Trophoblast cell (in vitro differentiated cells and primary cell): ENCODE measurements around the gene ZW10.

Source experiments
- DNase-seq, 2 donors: peaks; one replicate each; pipeline ENCODE4 v3.0.0-alpha.2; 2016
- H2AFZ ChIP-seq: 2 replicates; pipeline ENCODE4 v1.6.1; 2013; ENCODE audit warnings: low read length, moderate library complexity, mild to moderate bottlenecking; ENCODE audit not compliant: insufficient read depth, poor library complexity
- H2AK5ac ChIP-seq: 2 replicates; pipeline ENCODE4 v1.6.1; 2013; ENCODE audit warnings: mild to moderate bottlenecking, low read length
- H2BK120ac ChIP-seq: 2 replicates; pipeline ENCODE4 v1.6.1; 2013; ENCODE audit warnings: low read length, mild to moderate bottlenecking, moderate library complexity; ENCODE audit not compliant: insufficient read depth, poor library complexity
- H2BK12ac ChIP-seq: 2 replicates; pipeline ENCODE4 v1.6.1; 2013; ENCODE audit warnings: mild to moderate bottlenecking, low read length, moderate library complexity
- H2BK5ac ChIP-seq: 2 replicates; pipeline ENCODE4 v1.6.1; 2013; ENCODE audit warnings: low read length, low read depth, moderate library complexity, mild to moderate bottlenecking; ENCODE audit not compliant: poor library complexity
- H3K14ac ChIP-seq: 2 replicates; pipeline ENCODE4 v1.6.1; 2013; ENCODE audit warnings: mild to moderate bottlenecking, low read length
- H3K18ac ChIP-seq: 2 replicates; pipeline ENCODE4 v1.6.1; 2013; ENCODE audit warnings: mild to moderate bottlenecking, low read length
- H3K23ac ChIP-seq: 2 replicates; pipeline ENCODE4 v1.6.1; 2013; ENCODE audit warnings: low read length
- H3K27ac ChIP-seq: 2 replicates; pipeline ENCODE4 v1.5.1; 2013; ENCODE audit warnings: low read depth, mild to moderate bottlenecking, inconsistent platforms, low read length, moderate library complexity
- H3K27me3 ChIP-seq: 2 replicates; pipeline ENCODE4 v1.6.1; 2013; ENCODE audit warnings: inconsistent platforms, mild to moderate bottlenecking, low read length, moderate library complexity; ENCODE audit not compliant: insufficient read depth
- H3K36me3 ChIP-seq, 2 experiments: 1 replicate in 1 of 2; 2 replicates in 1 of 2; pipeline ENCODE4 v1.6.1; 2013; ENCODE audit warnings: low read length in 2 of 2, mild to moderate bottlenecking in 2 of 2, moderate library complexity in 1 of 2; ENCODE audit not compliant: insufficient read depth in 2 of 2, control insufficient read depth in 1 of 2
- H3K4ac ChIP-seq: 2 replicates; pipeline ENCODE4 v1.6.1; 2013; ENCODE audit warnings: low read depth, mild to moderate bottlenecking, low read length, moderate library complexity
- H3K4me1 ChIP-seq, 2 experiments: 1 replicate in 1 of 2; 2 replicates in 1 of 2; pipeline ENCODE4 v1.6.1; 2013; ENCODE audit warnings: low read length in 2 of 2, mild to moderate bottlenecking in 2 of 2, moderate library complexity in 1 of 2; ENCODE audit not compliant: insufficient read depth in 2 of 2, control insufficient read depth in 1 of 2
- H3K4me2 ChIP-seq: 2 replicates; pipeline ENCODE4 v1.6.1; 2013; ENCODE audit warnings: inconsistent platforms, mild to moderate bottlenecking, low read length, moderate library complexity
- H3K4me3 ChIP-seq: 2 replicates; pipeline ENCODE4 v1.5.1; 2013; ENCODE audit warnings: mild to moderate bottlenecking, low read depth, low read length, inconsistent platforms
- H3K79me1 ChIP-seq: one replicate; pipeline ENCODE4 v1.6.1; 2013; ENCODE audit warnings: low read length
- H3K79me2 ChIP-seq: 2 replicates; pipeline ENCODE4 v1.6.1; 2013; ENCODE audit warnings: low read length, mild to moderate bottlenecking; ENCODE audit not compliant: control insufficient read depth, insufficient read depth, poor library complexity
- H3K9ac ChIP-seq: 2 replicates; pipeline ENCODE4 v1.6.1; 2013; ENCODE audit warnings: mild to moderate bottlenecking, low read length
- H3K9me3 ChIP-seq: 2 replicates; pipeline ENCODE4 v1.6.1; 2013; ENCODE audit warnings: low read depth, mild to moderate bottlenecking, control low read depth, inconsistent platforms, low read length; ENCODE audit not compliant: insufficient read depth
- H4K12ac ChIP-seq: 2 replicates; pipeline ENCODE4 v1.6.1; 2013; ENCODE audit warnings: low read depth, mild to moderate bottlenecking, low read length, moderate library complexity
- H4K8ac ChIP-seq: 2 replicates; pipeline ENCODE4 v1.6.1; 2013; ENCODE audit warnings: low read depth, mild to moderate bottlenecking, low read length, moderate library complexity
- H4K91ac ChIP-seq: one replicate; pipeline ENCODE4 v1.6.1; 2013; ENCODE audit warnings: low read depth, mild to moderate bottlenecking, low read length, moderate library complexity
- WGBS: extraction: QIAGEN DNeasy Blood & Tissue Kit; methylation state at CpG from one replicate; pipeline ENCODE4 v1.1.7; 2013; ENCODE audit warnings: missing lambda C conversion rate; ENCODE audit not compliant: insufficient read length, insufficient coverage; ENCODE audit errors: extremely low coverage; 5-methylcytosine and 5-hydroxymethylcytosine counted together

The ZW10 gene

DNA sequence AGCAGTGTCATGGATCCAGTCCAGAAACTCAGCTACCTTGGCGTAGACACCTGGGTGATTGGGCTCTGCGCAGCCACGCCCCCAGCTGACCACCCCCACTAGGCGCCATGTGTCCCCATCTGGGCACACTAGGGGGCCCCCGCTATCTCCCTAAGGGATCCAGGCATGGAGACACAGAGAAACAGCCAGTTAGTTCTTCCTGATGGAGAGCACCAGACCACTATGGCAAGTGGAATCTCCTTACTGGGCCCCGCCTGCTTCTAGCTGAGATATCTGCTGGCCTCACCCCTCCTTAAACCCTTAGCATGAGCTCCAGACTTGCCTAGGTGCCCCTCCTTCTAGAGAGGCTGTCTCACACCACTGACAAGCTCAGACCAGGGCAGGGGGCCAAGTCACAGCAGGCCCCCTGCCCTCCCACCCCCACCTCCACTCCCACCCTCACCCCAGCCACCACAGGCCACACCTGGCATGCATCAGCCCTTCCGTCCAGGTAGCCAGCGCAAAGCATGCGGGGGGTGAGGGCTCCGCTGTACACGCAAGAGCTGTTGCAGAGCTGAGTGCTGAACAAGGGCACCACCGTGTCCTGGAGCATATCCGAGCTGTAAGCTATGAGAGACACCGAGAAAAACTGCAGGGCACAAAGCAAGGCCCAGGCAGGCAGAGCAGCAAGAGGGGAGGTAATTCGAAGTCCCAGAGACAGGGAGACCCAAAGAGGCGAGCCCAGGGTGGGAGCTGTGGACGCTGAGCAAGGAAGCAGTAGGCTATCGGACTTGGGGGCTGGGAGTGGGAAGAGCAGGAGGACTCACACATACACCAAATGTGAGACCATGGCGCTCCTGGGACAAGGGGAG, 83.5 kb downstream of the ZW10 start:
- H3K27ac ChIP-seq, result no peak overlapping the region
- no CpG with 5 or more reads among the region's 19 CpGs for WGBS
- DNase-seq, result no peak

DNA sequence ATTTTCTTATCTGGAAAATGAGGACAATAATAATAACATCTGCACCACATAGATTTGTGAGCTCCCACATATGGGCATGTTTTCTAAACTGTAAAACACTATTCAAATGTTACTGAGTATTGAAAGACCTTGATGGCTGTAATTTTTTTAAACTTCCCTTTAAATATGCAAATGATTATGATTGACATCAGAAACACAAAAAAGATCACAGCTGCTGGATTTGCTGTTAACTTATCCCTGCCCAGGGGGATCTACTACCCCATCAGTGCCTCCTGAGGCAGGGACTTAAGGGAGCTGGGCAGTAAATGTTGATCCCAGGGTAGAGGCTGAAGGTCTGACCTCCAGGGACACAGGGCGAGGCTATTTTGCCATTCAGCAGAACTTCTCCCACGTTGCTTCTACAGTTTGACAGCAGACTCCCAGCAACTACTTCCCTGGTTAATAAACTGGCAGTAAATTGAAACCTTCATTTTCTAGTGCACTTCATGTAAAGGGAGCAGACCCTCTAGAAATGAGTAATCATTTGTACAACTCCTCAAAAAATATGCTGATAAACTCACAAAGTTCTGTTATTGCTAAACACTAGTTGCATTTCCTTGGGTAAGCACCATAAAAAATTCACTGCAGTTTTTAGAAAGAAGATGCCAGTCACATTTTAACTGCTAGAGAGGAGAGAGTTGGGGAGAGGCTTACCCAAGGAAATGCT, 87.7 kb downstream of the ZW10 start:
- Histone ChIP-seq H2AK5ac (no peak overlapping the region), H3K79me2 (peaks cover 2% of the 10 kb centered on the region), H3K4me1 (peaks cover 7 to 9% of the 10 kb centered on the region in 2 experiments), H3K79me1 (no peaks in the 10 kb centered on the region), H3K27ac (no peak overlapping the region), H2BK5ac (no peak overlapping the region), H3K4ac (no peak overlapping the region), H4K12ac (no peak overlapping the region), H3K18ac (no peak overlapping the region), H4K8ac (no peak overlapping the region), H2BK12ac (no peak overlapping the region), H3K36me3 (no peaks in the 10 kb centered on the region), H3K27me3 (no peaks in the 10 kb centered on the region), H2BK120ac (no peak overlapping the region), H3K4me2 (no peak overlapping the region), H3K23ac (no peak overlapping the region), H3K14ac (no peak overlapping the region), H2AFZ (no peak overlapping the region), H3K9ac (no peak overlapping the region), H3K4me3 (no peak overlapping the region), H3K9me3 (no peaks in the 10 kb centered on the region), H4K91ac (no peak overlapping the region)
- WGBS, result no CpG with 5 or more reads among the region's 2 CpGs
- no peak for DNase-seq

More for the DNA sequence above, 83.5 kb downstream of the ZW10 start:
- H3K4ac ChIP-seq, result no peak overlapping the region
- H3K9me3 ChIP-seq, result peaks cover 2% of the 10 kb centered on the region
- no peak overlapping the region for H3K18ac ChIP-seq
- H3K36me3 ChIP-seq, result no peaks in the 10 kb centered on the region
- no peak overlapping the region for H3K9ac ChIP-seq
- no peaks in the 10 kb centered on the region for H3K79me1 ChIP-seq
- H3K14ac ChIP-seq, result peak overlapping the region; percentile 19
- no peak overlapping the region for H3K4me2 ChIP-seq
- H3K79me2 ChIP-seq, result no peaks in the 10 kb centered on the region
- H2AFZ ChIP-seq, result no peak overlapping the region
- no peak overlapping the region for H2BK120ac ChIP-seq
- H4K8ac ChIP-seq, result no peak overlapping the region
- no peaks in the 10 kb centered on the region for H3K27me3 ChIP-seq
- H4K91ac ChIP-seq, result no peak overlapping the region
- peaks cover 6 to 8% of the 10 kb centered on the region in 2 experiments for H3K4me1 ChIP-seq
- H3K23ac ChIP-seq, result no peak overlapping the region
- no peak overlapping the region for H2AK5ac ChIP-seq
- no peak overlapping the region for H4K12ac ChIP-seq
- H2BK12ac ChIP-seq, result peak overlapping the region; percentile 42
- peak overlapping the region; percentile 25 for H3K4me3 ChIP-seq
- H2BK5ac ChIP-seq, result no peak overlapping the region

DNA sequence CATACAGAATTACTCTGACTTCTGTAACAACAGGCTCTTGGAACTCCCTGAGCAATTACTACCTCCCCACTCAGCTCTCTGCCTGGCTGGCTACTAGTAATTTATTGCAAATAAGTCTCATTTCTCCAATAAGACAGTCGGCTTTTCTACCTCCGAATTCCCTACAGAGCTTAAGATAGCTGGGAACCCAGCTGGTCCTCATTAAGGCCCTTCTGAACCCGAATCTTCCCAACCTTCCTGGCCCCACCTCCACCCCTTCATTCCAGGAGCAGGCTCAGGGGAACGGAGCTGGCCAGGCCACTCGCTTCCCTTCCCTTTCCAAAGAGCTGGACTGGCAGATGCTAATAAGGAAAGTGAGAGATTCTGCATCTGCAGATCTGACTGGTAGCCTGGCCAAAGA, 89.0 kb downstream of the ZW10 start:
- no peak overlapping the region for H2BK120ac ChIP-seq
- no peak overlapping the region for H3K4ac ChIP-seq
- no peak overlapping the region for H3K23ac ChIP-seq
- no CpG with 5 or more reads among the region's 5 CpGs for WGBS
- H3K4me2 ChIP-seq, result no peak overlapping the region
- H2AK5ac ChIP-seq, result no peak overlapping the region
- H2BK5ac ChIP-seq, result no peak overlapping the region
- no peak overlapping the region for H4K91ac ChIP-seq
- no peak overlapping the region for H3K9ac ChIP-seq
- no peak overlapping the region for H3K4me3 ChIP-seq
- no peak for DNase-seq
- H4K8ac ChIP-seq, result no peak overlapping the region
- H4K12ac ChIP-seq, result no peak overlapping the region
- H3K27ac ChIP-seq, result no peak overlapping the region
- no peaks in the 10 kb centered on the region for H3K9me3 ChIP-seq
- no peak overlapping the region for H2BK12ac ChIP-seq
- H3K27me3 ChIP-seq, result no peaks in the 10 kb centered on the region
- no peaks in the 10 kb centered on the region for H3K36me3 ChIP-seq
- H3K4me1 ChIP-seq, result peaks cover 3% of the 10 kb centered on the region in 2 experiments
- no peak overlapping the region for H3K18ac ChIP-seq
- H2AFZ ChIP-seq, result no peak overlapping the region
- H3K79me2 ChIP-seq, result peaks cover 2% of the 10 kb centered on the region
- H3K14ac ChIP-seq, result no peak overlapping the region
- H3K79me1 ChIP-seq, result no peaks in the 10 kb centered on the region

- H4K8ac ChIP-seq, result no peak overlapping the region
- no peak overlapping the region for H2BK120ac ChIP-seq
- no peak overlapping the region for H2BK5ac ChIP-seq
- H3K23ac ChIP-seq, result no peak overlapping the region
- no peaks in the 10 kb centered on the region for H3K9me3 ChIP-seq
- no peak overlapping the region for H2AK5ac ChIP-seq
- H3K79me1 ChIP-seq, result no peaks in the 10 kb centered on the region
- H3K27me3 ChIP-seq, result no peaks in the 10 kb centered on the region
- no peak overlapping the region for H3K27ac ChIP-seq
- H4K91ac ChIP-seq, result no peak overlapping the region
- H3K18ac ChIP-seq, result no peak overlapping the region
- no CpG with 5 or more reads among the region's 6 CpGs for WGBS
- no peak overlapping the region for H2AFZ ChIP-seq
- no peak for DNase-seq
- no peak overlapping the region for H3K14ac ChIP-seq
- H3K4me3 ChIP-seq, result no peak overlapping the region
- H3K4me2 ChIP-seq, result no peak overlapping the region
- H2BK12ac ChIP-seq, result no peak overlapping the region
- H4K12ac ChIP-seq, result no peak overlapping the region
- no peak overlapping the region for H3K4ac ChIP-seq
- H3K9ac ChIP-seq, result no peak overlapping the region
- peaks cover 2% of the 10 kb centered on the region for H3K79me2 ChIP-seq
- peaks cover 3% of the 10 kb centered on the region in 2 experiments for H3K4me1 ChIP-seq
- H3K36me3 ChIP-seq, result no peaks in the 10 kb centered on the region
These were observed 89.9 kb downstream of the ZW10 start for GRCh38 chr11:113683481-113684046.
